Measurements from ENCODE around the gene KRTAP4-2.
"Not testable (repeated sequence)": the region's sequence is repeated elsewhere in the genome, so short reads cannot be mapped to it uniquely, and the experiment has no call there.

DNA sequence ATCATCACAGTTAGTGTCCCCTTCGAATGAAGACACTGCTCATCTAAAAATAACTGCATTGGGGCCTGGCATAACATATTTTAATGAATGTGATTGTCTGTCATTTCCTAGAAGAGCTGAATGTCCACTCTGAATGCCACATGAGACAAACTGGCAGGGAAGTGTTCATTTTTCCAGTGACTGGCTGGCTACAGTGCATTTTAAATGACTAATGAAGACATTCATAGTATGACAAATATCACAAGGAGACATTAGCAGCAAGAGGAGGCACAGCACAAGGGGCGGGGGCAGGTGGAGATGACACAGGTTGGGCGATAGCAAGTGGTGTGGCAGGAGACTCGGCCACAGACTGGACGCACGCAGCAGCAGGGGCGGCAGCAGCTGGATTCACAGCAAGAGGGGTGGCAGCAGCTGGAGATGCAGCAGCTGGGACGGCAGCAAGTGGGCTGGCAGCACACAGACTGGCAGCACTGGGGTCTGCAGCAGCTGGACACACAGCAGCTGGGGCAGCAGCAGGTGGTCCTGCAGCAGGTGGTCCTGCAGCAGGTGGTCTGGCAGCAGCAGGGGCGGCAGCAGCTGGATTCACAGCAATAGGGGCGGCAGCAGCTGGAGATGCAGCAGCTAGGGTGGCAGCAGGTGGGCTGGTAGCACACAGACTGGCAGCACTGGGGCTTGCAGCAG is 28.9 kb downstream of the KRTAP4-2 start:
- TF ChIP-seq, protein P1, sequence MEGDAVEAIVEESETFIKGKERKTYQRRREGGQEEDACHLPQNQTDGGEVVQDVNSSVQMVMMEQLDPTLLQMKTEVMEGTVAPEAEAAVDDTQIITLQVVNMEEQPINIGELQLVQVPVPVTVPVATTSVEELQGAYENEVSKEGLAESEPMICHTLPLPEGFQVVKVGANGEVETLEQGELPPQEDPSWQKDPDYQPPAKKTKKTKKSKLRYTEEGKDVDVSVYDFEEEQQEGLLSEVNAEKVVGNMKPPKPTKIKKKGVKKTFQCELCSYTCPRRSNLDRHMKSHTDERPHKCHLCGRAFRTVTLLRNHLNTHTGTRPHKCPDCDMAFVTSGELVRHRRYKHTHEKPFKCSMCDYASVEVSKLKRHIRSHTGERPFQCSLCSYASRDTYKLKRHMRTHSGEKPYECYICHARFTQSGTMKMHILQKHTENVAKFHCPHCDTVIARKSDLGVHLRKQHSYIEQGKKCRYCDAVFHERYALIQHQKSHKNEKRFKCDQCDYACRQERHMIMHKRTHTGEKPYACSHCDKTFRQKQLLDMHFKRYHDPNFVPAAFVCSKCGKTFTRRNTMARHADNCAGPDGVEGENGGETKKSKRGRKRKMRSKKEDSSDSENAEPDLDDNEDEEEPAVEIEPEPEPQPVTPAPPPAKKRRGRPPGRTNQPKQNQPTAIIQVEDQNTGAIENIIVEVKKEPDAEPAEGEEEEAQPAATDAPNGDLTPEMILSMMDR (IDR thresholded peaks at IDR 0.05), result not testable (repeated sequence)
- TF ChIP-seq, protein P2, sequence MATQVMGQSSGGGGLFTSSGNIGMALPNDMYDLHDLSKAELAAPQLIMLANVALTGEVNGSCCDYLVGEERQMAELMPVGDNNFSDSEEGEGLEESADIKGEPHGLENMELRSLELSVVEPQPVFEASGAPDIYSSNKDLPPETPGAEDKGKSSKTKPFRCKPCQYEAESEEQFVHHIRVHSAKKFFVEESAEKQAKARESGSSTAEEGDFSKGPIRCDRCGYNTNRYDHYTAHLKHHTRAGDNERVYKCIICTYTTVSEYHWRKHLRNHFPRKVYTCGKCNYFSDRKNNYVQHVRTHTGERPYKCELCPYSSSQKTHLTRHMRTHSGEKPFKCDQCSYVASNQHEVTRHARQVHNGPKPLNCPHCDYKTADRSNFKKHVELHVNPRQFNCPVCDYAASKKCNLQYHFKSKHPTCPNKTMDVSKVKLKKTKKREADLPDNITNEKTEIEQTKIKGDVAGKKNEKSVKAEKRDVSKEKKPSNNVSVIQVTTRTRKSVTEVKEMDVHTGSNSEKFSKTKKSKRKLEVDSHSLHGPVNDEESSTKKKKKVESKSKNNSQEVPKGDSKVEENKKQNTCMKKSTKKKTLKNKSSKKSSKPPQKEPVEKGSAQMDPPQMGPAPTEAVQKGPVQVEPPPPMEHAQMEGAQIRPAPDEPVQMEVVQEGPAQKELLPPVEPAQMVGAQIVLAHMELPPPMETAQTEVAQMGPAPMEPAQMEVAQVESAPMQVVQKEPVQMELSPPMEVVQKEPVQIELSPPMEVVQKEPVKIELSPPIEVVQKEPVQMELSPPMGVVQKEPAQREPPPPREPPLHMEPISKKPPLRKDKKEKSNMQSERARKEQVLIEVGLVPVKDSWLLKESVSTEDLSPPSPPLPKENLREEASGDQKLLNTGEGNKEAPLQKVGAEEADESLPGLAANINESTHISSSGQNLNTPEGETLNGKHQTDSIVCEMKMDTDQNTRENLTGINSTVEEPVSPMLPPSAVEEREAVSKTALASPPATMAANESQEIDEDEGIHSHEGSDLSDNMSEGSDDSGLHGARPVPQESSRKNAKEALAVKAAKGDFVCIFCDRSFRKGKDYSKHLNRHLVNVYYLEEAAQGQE (IDR thresholded peaks at IDR 0.05; ENCODE audit: low read depth, low read length), result not testable (repeated sequence)
- TF ChIP-seq NFIC (IDR thresholded peaks at IDR 0.05; ENCODE audit: borderline replicate concordance); POLR2AphosphoS5 (IDR thresholded peaks at IDR 0.05; ENCODE audit: low read depth, low read length): not testable (repeated sequence)
- TF ChIP-seq, protein P3, sequence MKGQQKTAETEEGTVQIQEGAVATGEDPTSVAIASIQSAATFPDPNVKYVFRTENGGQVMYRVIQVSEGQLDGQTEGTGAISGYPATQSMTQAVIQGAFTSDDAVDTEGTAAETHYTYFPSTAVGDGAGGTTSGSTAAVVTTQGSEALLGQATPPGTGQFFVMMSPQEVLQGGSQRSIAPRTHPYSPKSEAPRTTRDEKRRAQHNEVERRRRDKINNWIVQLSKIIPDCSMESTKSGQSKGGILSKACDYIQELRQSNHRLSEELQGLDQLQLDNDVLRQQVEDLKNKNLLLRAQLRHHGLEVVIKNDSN (IDR thresholded peaks at IDR 0.05; ENCODE audit: borderline replicate concordance, low read depth), result not testable (repeated sequence)
- TF ChIP-seq, protein P4, sequence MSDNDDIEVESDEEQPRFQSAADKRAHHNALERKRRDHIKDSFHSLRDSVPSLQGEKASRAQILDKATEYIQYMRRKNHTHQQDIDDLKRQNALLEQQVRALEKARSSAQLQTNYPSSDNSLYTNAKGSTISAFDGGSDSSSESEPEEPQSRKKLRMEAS (IDR thresholded peaks at IDR 0.05; ENCODE audit: low read depth), result not testable (repeated sequence)

Data from SK-N-SH (cell line).